Measurements from ENCODE around the gene PLA1A.
"Not testable (repeated sequence)": the region's sequence is repeated elsewhere in the genome, so short reads cannot be mapped to it uniquely, and the experiment has no call there.

Gene PLA1A

GRCh38 chr3:119597548-119598288, at the start of gene PLA1A:
Gene PLA1A, plus strand, starts transcription at chr3:119597885. Its CDS starts 29 bp downstream, at chr3:119597914.
- DNase-seq (ENCODE audit: insufficient read length, low spot score) (no peak), FAIRE-seq (no peak)
- TF ChIP-seq, protein P1, sequence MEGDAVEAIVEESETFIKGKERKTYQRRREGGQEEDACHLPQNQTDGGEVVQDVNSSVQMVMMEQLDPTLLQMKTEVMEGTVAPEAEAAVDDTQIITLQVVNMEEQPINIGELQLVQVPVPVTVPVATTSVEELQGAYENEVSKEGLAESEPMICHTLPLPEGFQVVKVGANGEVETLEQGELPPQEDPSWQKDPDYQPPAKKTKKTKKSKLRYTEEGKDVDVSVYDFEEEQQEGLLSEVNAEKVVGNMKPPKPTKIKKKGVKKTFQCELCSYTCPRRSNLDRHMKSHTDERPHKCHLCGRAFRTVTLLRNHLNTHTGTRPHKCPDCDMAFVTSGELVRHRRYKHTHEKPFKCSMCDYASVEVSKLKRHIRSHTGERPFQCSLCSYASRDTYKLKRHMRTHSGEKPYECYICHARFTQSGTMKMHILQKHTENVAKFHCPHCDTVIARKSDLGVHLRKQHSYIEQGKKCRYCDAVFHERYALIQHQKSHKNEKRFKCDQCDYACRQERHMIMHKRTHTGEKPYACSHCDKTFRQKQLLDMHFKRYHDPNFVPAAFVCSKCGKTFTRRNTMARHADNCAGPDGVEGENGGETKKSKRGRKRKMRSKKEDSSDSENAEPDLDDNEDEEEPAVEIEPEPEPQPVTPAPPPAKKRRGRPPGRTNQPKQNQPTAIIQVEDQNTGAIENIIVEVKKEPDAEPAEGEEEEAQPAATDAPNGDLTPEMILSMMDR (IDR thresholded peaks at IDR 0.05; ENCODE audit: insufficient read depth, missing control alignments): no peak

DNA sequence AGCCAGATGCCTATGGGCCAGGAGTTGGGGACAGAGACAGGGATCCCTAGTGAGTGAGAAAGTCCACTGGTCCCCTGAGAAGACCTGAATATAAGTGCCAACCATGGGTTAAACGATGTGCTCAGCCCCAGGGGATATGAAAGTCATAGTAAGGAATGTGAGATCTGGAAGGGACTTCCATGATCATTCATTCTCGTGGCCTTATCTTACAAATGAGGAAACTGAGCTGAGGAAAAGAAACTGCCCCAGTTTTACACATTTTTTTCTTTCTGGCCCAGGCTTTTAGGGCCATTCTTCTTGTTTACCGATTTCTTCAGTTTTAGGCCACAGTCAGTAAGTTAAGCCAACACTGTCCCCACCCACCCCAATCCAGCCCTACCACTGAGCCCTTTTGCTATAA, 49.3 kb upstream of the PLA1A start:
- no peak for FAIRE-seq
- no peak for DNase-seq (ENCODE audit: insufficient read length, low spot score)
- TF ChIP-seq, protein P1 (IDR thresholded peaks at IDR 0.05; ENCODE audit: insufficient read depth, missing control alignments): no peak

DNA sequence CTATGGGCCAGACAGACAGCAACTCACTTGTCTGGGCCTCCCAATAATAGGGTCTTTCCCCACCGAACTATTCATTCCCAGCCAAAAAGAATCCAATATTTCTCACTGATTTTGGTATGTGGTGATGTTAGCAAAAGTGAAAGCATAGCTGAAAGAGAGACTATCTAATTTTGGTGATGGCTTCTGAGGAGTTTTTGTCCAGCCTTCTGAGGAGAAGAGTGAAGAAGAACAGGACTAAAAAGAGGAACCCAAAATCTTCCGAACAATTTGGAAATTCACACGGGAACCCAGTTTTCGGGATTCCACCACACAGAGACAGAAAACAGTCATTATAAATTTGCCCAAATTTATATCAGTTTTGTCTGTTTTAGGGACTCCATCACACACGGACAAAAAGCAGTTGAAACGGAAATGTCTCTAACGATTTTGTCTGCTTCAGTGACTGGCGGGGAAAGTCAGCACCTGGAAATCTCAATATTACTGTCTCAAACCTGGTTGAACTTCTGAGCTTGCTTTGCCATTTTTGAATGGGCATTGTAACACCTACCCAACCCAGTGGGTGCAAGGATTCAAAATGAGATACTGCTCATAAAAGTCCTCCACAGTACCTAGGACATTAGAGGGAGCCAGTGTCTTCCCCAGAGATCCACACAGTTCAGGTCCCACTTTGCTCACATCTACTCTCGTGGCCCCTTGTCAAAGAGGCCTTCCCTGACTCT, 47.3 kb upstream of the PLA1A start:
- TF ChIP-seq, protein P1 (IDR thresholded peaks at IDR 0.05; ENCODE audit: insufficient read depth, missing control alignments): no peak
- DNase-seq (ENCODE audit: insufficient read length, low spot score) (no peak), FAIRE-seq (no peak)

GRCh38 chr3:119551598-119551997, 46.1 kb upstream of the PLA1A start:
- no peak for DNase-seq (ENCODE audit: insufficient read length, low spot score)
- no peak for FAIRE-seq
- TF ChIP-seq, protein P1 (IDR thresholded peaks at IDR 0.05; ENCODE audit: insufficient read depth, missing control alignments): no peak

GRCh38 chr3:119552928-119553327, 44.8 kb upstream of the PLA1A start:
- FAIRE-seq: not testable (repeated sequence)

GRCh38 chr3:119553823-119554415, 43.8 kb upstream of the PLA1A start:
- FAIRE-seq: no peak
- TF ChIP-seq, protein P1 (IDR thresholded peaks at IDR 0.05; ENCODE audit: insufficient read depth, missing control alignments): no peak
- DNase-seq (ENCODE audit: insufficient read length, low spot score): no peak

More at GRCh38 chr3:119552928-119553327, 44.8 kb upstream of the PLA1A start:
- DNase-seq (ENCODE audit: insufficient read length, low spot score): not testable (repeated sequence)

GRCh38 chr3:119555309-119555735, 42.4 kb upstream of the PLA1A start:
- no peak for DNase-seq (ENCODE audit: insufficient read length, low spot score)
- TF ChIP-seq, protein P1 (IDR thresholded peaks at IDR 0.05; ENCODE audit: insufficient read depth, missing control alignments): no peak
- no peak for FAIRE-seq

All from D721Med (cell line).